ENCODE measurements around the gene RALY. TPM values are rescaled to one million over a fixed set of nuclear protein-coding genes. Genes with fewer than 3 reads are reported as not detected.
A peak's percentile ranks its signal among the peaks of the same experiment; 100 is the strongest.

RALY gene
- total and polyA plus RNA-seq, 10 of the 15 experiments (the other 5 are each of a cell fraction or from before 2014, with no cell fraction given), result 1.2 to 246 (median 137) TPM

GRCh38 chr20:34069341-34070078 lies 75.8 kb downstream of the RALY start (continued):
- TF ChIP-seq IKZF2 (IDR thresholded peaks at IDR 0.05) (no peak; a peak in 1 of 4 replicates), PAX5 (IDR thresholded peaks at IDR 0.05; ENCODE audit: borderline replicate concordance, low read depth, low read length) (0 out of 2 replicates have a peak, but pooled peaks have one; percentile 14), MEF2A (IDR thresholded peaks at IDR 0.05; ENCODE audit: insufficient read depth, low read depth, low read length) (no peak), ZNF24 (IDR thresholded peaks at IDR 0.05) (no peak), SP1 (IDR thresholded peaks at IDR 0.05; ENCODE audit: low read depth, low read length) (no peak), SREBF2 (IDR thresholded peaks at IDR 0.05; ENCODE audit: low read length) (no peak), SUZ12 (IDR thresholded peaks at IDR 0.05; ENCODE audit: unreplicated experiment) (no peak), ZSCAN29 (IDR thresholded peaks at IDR 0.05) (no peak), SIX5 (IDR thresholded peaks at IDR 0.05; ENCODE audit: low read depth, low read length, severe bottlenecking) (no peak), TCF7 (IDR thresholded peaks at IDR 0.05; ENCODE audit: borderline replicate concordance) (no peak), SUPT20H (IDR thresholded peaks at IDR 0.05; ENCODE audit: borderline replicate concordance, control insufficient read depth, low read depth, low read length) (no peak), PBX3 (IDR thresholded peaks at IDR 0.05; ENCODE audit: insufficient replicate concordance, low read depth, low read length) (peak; percentile 44), ZNF217 (IDR thresholded peaks at IDR 0.05) (no peak), TBL1XR1 (IDR thresholded peaks at IDR 0.05; ENCODE audit: low read depth, low read length) (no peak), CUX1 (IDR thresholded peaks at IDR 0.05; ENCODE audit: insufficient replicate concordance, low read depth, low read length) (no peak), IRF4 (IDR thresholded peaks at IDR 0.05; ENCODE audit: low read depth, low read length) (no peak), CBFB (IDR thresholded peaks at IDR 0.05; ENCODE audit: low read depth) (no peak; the same call in 1 of the 2 replicates), RUNX3 (IDR thresholded peaks at IDR 0.05; ENCODE audit: low read length) (peak; percentile 83), IKZF1 (conservative IDR thresholded peaks at IDR 0.05) (no peak), USF1 (IDR thresholded peaks at IDR 0.05; ENCODE audit: borderline replicate concordance, extremely low read length, insufficient read depth, low read depth, low read length) (no peak), FOXK2 (IDR thresholded peaks at IDR 0.05) (no peak), PKNOX1 (IDR thresholded peaks at IDR 0.05) (no peak), HDAC6 (IDR thresholded peaks at IDR 0.05; ENCODE audit: unreplicated experiment) (no peak)

All from GM12878 (cell line).